ENCODE data around the gene CDK18. TPM values are rescaled to one million over a fixed set of nuclear protein-coding genes. Genes with fewer than 3 reads are reported as not detected.

Gene CDK18
- total and polyA plus RNA-seq, 10 of the 15 experiments (the other 5 are each of a cell fraction or from before 2014, with no cell fraction given): 0.13 to 4.4 (median 0.52) TPM; not detected in 2

DNA sequence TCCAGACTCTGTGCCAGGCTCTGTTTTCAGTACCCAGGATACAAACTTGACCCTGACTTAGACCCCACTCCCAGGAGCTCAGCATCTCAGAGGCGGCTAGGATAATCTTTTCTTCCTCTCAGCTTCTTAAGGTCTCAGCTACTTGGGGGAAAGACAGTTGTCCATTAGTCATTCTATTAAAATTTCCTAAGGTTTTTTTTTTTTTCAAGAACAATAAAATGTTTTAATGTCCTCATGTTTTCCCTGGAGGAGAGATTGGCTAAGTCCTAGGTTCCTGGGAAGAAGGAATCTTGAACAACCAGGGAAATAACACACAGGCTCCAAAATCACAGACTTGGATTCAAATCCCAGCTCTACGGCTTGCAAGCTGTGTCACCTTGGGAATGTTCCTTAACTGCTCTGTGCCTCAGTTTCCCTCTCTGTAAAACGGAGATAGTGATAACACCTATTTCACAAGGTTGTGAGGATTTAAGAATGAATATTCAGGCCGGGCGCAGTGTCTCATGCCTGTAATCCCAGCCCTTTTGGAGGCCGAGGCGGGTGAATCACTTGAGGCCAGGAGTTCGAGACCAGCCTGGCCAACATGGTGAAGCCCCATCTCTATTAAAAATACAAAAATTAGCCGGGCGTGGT, 33.0 kb downstream of the CDK18 start:
- Histone ChIP-seq H3K9me3 (replicated peaks; ENCODE audit: control insufficient read depth, insufficient read depth, low read length) (no peaks in the 10 kb centered on the region), H3K27ac (ENCODE audit: control insufficient read depth, insufficient read depth) (no peak overlapping the region), H3K9ac (ENCODE audit: control insufficient read depth, insufficient read depth, low read length) (no peak overlapping the region), H3K36me3 (ENCODE audit: control insufficient read depth in 2 of 2, insufficient read depth in 2 of 2, low read length in 1 of 2) (no peaks in the 10 kb centered on the region), H3K4me3 (no peak overlapping the region), H3K4me1 (ENCODE audit: control insufficient read depth, insufficient read depth, low read length) (no peaks in the 10 kb centered on the region), H4K20me1 (ENCODE audit: control insufficient read depth, insufficient read depth) (no peaks in the 10 kb centered on the region), H3K27me3 (replicated peaks in 1 of 2; ENCODE audit: control insufficient read depth in 2 of 2, insufficient read depth in 2 of 2, low read length in 1 of 2) (peaks cover 0 to 3% of the 10 kb centered on the region in 2 experiments; a peak in 2 of 4 replicates), H2AFZ (ENCODE audit: control insufficient read depth, low read depth, low read length) (no peak overlapping the region), H3K79me2 (ENCODE audit: control insufficient read depth, insufficient read depth, low read length) (no peaks in the 10 kb centered on the region), H3K4me2 (ENCODE audit: control insufficient read depth, insufficient read depth) (no peak overlapping the region)
- SMC1A ChIA-PET (ENCODE audit: uncharacterized antibody, unreplicated experiment): interaction anchor here (0.6 to 1.9 kb wide), 4 partner anchors 13 to 189 kb away, joined by 3 to 4 read pairs (median 3); no protein-coding TSS in a partner anchor
- RAD21 ChIA-PET (ENCODE audit: unreplicated experiment): interaction anchor here (1.1 to 2.1 kb wide), 2 partner anchors 13 to 15 kb away, joined by 4 to 7 read pairs; no protein-coding TSS in a partner anchor
- in situ Hi-C loops (cut with MboI): no loop called here
- no TSS peak for BruUV-seq (replicated peaks)
- intact Hi-C loops (cut with micrococcal nuclease; ENCODE audit: unreplicated experiment): no loop called here
- 48% methylated on average over 10 of the region's 10 CpGs for WGBS (ENCODE audit: insufficient coverage, insufficient replicate concordance, low lambda C conversion rate, missing lambda C conversion rate)
- ATAC-seq (no peak), FAIRE-seq (no peak), DNase-seq (ENCODE audit: low read depth, low spot score) (no peak)
- CTCF ChIA-PET: interaction anchor here (0.6 to 3.9 kb wide), 9 partner anchors 13 to 254 kb away, joined by 3 to 19 read pairs (median 4); no protein-coding TSS in a partner anchor
- POLR2A ChIA-PET: interaction anchor here (0.7 kb wide), 1 partner anchor 720 kb away, joined by 9 read pairs; no protein-coding TSS in a partner anchor
- TF ChIP-seq CBFB (IDR thresholded peaks at IDR 0.05; ENCODE audit: low read depth) (no peak), PML (IDR thresholded peaks at IDR 0.05; ENCODE audit: low read length) (no peak), GABPA (IDR thresholded peaks at IDR 0.05; ENCODE audit: low read depth) (no peak), CREM (IDR thresholded peaks at IDR 0.05; ENCODE audit: low read depth) (no peak), FOS (IDR thresholded peaks at IDR 0.05; ENCODE audit: borderline replicate concordance, extremely low read depth, insufficient read length) (no peak), RBBP5 (conservative IDR thresholded peaks at IDR 0.05) (no peak), CEBPB (IDR thresholded peaks at IDR 0.05; ENCODE audit: borderline replicate concordance in 1 of 2, low read depth in 2 of 2, low read length in 2 of 2) (no peak), TAF1 (IDR thresholded peaks at IDR 0.05; ENCODE audit: borderline replicate concordance, low read depth, low read length) (no peak), KAT2A (conservative IDR thresholded peaks at IDR 0.05; ENCODE audit: control insufficient read depth, low read depth, low read length) (no peak), BRCA1 (IDR thresholded peaks at IDR 0.05; ENCODE audit: low read depth, low read length) (no peak)
- TF ChIP-seq, protein P1, sequence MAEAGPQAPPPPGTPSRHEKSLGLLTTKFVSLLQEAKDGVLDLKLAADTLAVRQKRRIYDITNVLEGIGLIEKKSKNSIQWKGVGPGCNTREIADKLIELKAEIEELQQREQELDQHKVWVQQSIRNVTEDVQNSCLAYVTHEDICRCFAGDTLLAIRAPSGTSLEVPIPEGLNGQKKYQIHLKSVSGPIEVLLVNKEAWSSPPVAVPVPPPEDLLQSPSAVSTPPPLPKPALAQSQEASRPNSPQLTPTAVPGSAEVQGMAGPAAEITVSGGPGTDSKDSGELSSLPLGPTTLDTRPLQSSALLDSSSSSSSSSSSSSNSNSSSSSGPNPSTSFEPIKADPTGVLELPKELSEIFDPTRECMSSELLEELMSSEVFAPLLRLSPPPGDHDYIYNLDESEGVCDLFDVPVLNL (IDR thresholded peaks at IDR 0.05; ENCODE audit: low read depth, low read length): no peak
- TF ChIP-seq, protein P2, sequence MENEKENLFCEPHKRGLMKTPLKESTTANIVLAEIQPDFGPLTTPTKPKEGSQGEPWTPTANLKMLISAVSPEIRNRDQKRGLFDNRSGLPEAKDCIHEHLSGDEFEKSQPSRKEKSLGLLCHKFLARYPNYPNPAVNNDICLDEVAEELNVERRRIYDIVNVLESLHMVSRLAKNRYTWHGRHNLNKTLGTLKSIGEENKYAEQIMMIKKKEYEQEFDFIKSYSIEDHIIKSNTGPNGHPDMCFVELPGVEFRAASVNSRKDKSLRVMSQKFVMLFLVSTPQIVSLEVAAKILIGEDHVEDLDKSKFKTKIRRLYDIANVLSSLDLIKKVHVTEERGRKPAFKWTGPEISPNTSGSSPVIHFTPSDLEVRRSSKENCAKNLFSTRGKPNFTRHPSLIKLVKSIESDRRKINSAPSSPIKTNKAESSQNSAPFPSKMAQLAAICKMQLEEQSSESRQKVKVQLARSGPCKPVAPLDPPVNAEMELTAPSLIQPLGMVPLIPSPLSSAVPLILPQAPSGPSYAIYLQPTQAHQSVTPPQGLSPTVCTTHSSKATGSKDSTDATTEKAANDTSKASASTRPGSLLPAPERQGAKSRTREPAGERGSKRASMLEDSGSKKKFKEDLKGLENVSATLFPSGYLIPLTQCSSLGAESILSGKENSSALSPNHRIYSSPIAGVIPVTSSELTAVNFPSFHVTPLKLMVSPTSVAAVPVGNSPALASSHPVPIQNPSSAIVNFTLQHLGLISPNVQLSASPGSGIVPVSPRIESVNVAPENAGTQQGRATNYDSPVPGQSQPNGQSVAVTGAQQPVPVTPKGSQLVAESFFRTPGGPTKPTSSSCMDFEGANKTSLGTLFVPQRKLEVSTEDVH (IDR thresholded peaks at IDR 0.05; ENCODE audit: low read depth, partially characterized antibody): no peak
- TF ChIP-seq, protein P3, sequence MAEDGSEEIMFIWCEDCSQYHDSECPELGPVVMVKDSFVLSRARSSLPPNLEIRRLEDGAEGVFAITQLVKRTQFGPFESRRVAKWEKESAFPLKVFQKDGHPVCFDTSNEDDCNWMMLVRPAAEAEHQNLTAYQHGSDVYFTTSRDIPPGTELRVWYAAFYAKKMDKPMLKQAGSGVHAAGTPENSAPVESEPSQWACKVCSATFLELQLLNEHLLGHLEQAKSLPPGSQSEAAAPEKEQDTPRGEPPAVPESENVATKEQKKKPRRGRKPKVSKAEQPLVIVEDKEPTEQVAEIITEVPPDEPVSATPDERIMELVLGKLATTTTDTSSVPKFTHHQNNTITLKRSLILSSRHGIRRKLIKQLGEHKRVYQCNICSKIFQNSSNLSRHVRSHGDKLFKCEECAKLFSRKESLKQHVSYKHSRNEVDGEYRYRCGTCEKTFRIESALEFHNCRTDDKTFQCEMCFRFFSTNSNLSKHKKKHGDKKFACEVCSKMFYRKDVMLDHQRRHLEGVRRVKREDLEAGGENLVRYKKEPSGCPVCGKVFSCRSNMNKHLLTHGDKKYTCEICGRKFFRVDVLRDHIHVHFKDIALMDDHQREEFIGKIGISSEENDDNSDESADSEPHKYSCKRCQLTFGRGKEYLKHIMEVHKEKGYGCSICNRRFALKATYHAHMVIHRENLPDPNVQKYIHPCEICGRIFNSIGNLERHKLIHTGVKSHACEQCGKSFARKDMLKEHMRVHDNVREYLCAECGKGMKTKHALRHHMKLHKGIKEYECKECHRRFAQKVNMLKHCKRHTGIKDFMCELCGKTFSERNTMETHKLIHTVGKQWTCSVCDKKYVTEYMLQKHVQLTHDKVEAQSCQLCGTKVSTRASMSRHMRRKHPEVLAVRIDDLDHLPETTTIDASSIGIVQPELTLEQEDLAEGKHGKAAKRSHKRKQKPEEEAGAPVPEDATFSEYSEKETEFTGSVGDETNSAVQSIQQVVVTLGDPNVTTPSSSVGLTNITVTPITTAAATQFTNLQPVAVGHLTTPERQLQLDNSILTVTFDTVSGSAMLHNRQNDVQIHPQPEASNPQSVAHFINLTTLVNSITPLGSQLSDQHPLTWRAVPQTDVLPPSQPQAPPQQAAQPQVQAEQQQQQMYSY (CRISPR knock-in tag; IDR thresholded peaks at IDR 0.05): no peak

Measured in GM12878 (cell line).